Common myeloid progenitor, CD34-positive (primary cell): Measurements from ENCODE around the gene LIPH.
"Not testable (repeated sequence)": the region's sequence is repeated elsewhere in the genome, so short reads cannot be mapped to it uniquely, and the experiment has no call there.

Experiments
- CTCF ChIA-PET: fragments of 350-600 bp; sonication (Branson Sonifier 250); formaldehyde crosslinking; loops from one replicate; lab custom pipeline; 2021; ENCODE audit warnings: antibody characterized with exemption; lab: Charles Lee
- POLR2A ChIA-PET: fragments of 350-600 bp; sonication (Branson Sonifier 250); formaldehyde crosslinking; loops from one replicate; lab custom pipeline; 2021; ENCODE audit warnings: antibody characterized with exemption; lab: Charles Lee
- DNase-seq, 3 donors: peaks; one replicate each; pipeline versions ENCODE4 v3.0.0 to v3.0.0-alpha.2; 2013
- H3K27ac ChIP-seq, 2 experiments: 1 replicate in 1 of 2; 2 replicates in 1 of 2; pipeline ENCODE4 v1.7.0; 2013; ENCODE audit warnings: inconsistent platforms in 2 of 2, low read length in 2 of 2, mild to moderate bottlenecking in 2 of 2, low read depth in 1 of 2, moderate library complexity in 1 of 2; ENCODE audit not compliant: severe bottlenecking in 2 of 2, insufficient read depth in 1 of 2, poor library complexity in 1 of 2
- H3K27me3 ChIP-seq, 5 experiments: replicated peaks in 2 of 5; 1 replicate in 3 of 5; 2 replicates in 2 of 5; pipeline versions ENCODE4 v1.6.1 to v1.7.0; 2013; ENCODE audit warnings: low read length in 4 of 5, mild to moderate bottlenecking in 2 of 5, moderate library complexity in 2 of 5, inconsistent platforms in 1 of 5; ENCODE audit not compliant: insufficient read depth in 5 of 5, control insufficient read depth in 4 of 5
- H3K36me3 ChIP-seq, 4 experiments: 1 replicate in 2 of 4; 2 replicates in 2 of 4; pipeline versions ENCODE4 v1.6.1 to v1.7.0; 2013; ENCODE audit warnings: low read length in 3 of 4, control low read depth in 1 of 4, mild to moderate bottlenecking in 1 of 4; ENCODE audit not compliant: control insufficient read depth in 4 of 4, insufficient read depth in 4 of 4
- H3K4me1 ChIP-seq, 4 experiments: 1 replicate in 3 of 4; 2 replicates in 1 of 4; pipeline versions ENCODE4 v1.6.1 to v1.7.1; 2013; ENCODE audit warnings: low read length in 3 of 4, mild to moderate bottlenecking in 3 of 4, control low read depth in 1 of 4, inconsistent platforms in 1 of 4, moderate library complexity in 1 of 4; ENCODE audit not compliant: control insufficient read depth in 4 of 4, insufficient read depth in 4 of 4; ENCODE audit errors: control extremely low read depth in 1 of 4
- H3K4me3 ChIP-seq, 7 experiments: 1 replicate in 4 of 7; 2 replicates in 3 of 7; pipeline versions ENCODE4 v1.5.1 to v1.7.0; 2013; ENCODE audit warnings: mild to moderate bottlenecking in 7 of 7, low read length in 6 of 7, moderate library complexity in 6 of 7, inconsistent platforms in 2 of 7, low read depth in 2 of 7, control low read depth in 1 of 7; ENCODE audit not compliant: insufficient read depth in 4 of 7, control insufficient read depth in 1 of 7; ENCODE audit errors: extremely low read depth in 1 of 7
- H3K9me3 ChIP-seq, 5 experiments: 1 replicate in 4 of 5; 2 replicates in 1 of 5; pipeline versions ENCODE4 v1.6.1 to v1.7.1; 2013; ENCODE audit warnings: low read length in 4 of 5, mild to moderate bottlenecking in 2 of 5, inconsistent platforms in 1 of 5, low read depth in 1 of 5, moderate library complexity in 1 of 5; ENCODE audit not compliant: control insufficient read depth in 4 of 5, insufficient read depth in 2 of 5; ENCODE audit errors: control extremely low read depth in 1 of 5
- WGBS: methylation state at CpG from one replicate; pipeline ENCODE4 v1.1.5; 2013; ENCODE audit not compliant: insufficient coverage; 5-methylcytosine and 5-hydroxymethylcytosine counted together

Gene LIPH

DNA sequence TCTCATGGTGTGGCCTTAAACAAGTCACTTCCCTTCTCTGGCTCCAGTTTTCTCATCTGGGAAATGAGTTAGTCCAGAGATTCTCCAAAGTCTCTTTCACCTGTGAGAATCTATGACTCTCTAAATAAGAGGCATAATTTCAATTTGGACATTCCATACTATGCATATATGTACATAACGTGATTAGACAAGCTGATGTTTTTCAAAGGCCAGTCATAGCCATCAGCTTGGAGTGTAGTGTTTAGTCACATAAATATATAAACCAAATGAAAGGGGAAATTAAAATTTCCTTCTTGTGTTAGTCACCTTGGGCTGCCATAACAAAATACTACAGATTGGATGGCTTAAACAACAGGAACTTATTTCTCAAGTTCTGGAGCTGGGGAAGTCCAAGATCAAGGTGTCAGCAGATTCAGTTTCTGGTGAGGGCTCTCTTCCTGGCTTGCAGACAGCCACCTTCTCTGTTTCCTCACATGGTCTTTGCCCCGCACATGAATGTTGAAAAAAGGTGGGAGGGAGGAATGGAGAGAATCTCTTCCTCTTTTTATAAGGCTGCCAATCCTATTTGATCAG, 72.9 kb downstream of the LIPH start:
- peaks cover 0 to 12% (median 4%) of the 10 kb centered on the region in 4 experiments for H3K36me3 ChIP-seq
- H3K9me3 ChIP-seq: no peaks in the 10 kb centered on the region
- H3K27me3 ChIP-seq: no peaks in the 10 kb centered on the region
- H3K4me1 ChIP-seq: peaks cover 0 to 4% (median 0%) of the 10 kb centered on the region in 4 experiments
- ChIA-PET POLR2A (no interaction called here), CTCF (interaction anchor here (0.8 to 1.2 kb wide), 2 partner anchors 11 to 26 kb away, joined by 3 read pairs; no protein-coding TSS in a partner anchor)
- no peak overlapping the region for H3K27ac ChIP-seq
- no peak overlapping the region for H3K4me3 ChIP-seq
- no CpG with 5 or more reads among the region's 2 CpGs for WGBS
- DNase-seq: no peak

DNA sequence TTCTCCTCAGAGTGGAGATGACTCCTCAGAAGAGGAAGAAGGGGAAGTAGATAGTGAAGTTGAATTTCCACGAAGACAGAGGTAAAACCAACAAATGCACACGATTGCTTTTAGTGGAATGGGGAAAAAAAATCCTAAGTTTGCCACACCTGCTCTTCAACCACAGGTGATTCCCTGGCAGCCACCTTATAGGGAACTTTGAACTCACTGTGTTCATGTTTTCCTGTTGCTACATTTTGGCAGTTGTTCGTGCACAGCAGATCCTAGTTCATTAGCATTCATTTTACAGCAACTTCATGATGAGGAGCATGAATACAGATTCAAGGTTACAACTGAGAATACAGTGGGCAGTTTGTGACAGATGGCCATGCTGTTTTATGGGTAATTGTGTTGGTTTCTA, 75.1 kb downstream of the LIPH start:
- no peaks in the 10 kb centered on the region for H3K9me3 ChIP-seq
- 93% methylated on average over 2 of the region's 3 CpGs for WGBS
- ChIA-PET POLR2A (no interaction called here), CTCF (no interaction called here)
- H3K4me3 ChIP-seq: no peak overlapping the region
- H3K27ac ChIP-seq: no peak overlapping the region
- peaks cover 0 to 17% (median under 1%) of the 10 kb centered on the region in 4 experiments for H3K36me3 ChIP-seq
- H3K4me1 ChIP-seq: no peaks in the 10 kb centered on the region
- DNase-seq: no peak
- no peaks in the 10 kb centered on the region for H3K27me3 ChIP-seq

DNA sequence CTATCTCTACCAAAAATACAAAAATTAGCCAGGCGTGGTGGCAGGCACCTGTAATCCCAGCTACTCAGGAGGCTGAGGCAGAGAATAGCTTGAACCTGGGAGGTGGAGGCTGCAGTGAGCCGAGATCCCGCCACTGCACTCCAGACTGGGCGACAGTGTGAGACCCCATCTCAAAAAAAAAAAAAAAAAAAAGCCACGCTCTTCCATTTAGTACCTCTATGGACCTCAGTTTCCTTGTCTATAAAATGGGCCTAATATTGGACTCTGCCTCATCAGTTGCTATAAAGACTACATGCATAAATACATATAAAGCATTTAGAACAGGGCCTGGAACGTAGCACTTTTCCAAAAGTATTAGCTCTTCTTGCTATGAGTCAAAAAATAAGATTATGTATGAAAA, 77.5 kb downstream of the LIPH start:
- peaks cover 0 to 10% (median 0%) of the 10 kb centered on the region in 4 experiments for H3K36me3 ChIP-seq
- H3K27ac ChIP-seq, H3K4me1 ChIP-seq, H3K4me3 ChIP-seq, POLR2A ChIA-PET, DNase-seq, H3K9me3 ChIP-seq, H3K27me3 ChIP-seq: not testable (repeated sequence)
- CTCF ChIA-PET: interaction anchor here (1.4 kb wide), 1 partner anchor 15 kb away, joined by 5 read pairs; no protein-coding TSS in a partner anchor
- 100% methylated on average over 3 of the region's 6 CpGs for WGBS

DNA sequence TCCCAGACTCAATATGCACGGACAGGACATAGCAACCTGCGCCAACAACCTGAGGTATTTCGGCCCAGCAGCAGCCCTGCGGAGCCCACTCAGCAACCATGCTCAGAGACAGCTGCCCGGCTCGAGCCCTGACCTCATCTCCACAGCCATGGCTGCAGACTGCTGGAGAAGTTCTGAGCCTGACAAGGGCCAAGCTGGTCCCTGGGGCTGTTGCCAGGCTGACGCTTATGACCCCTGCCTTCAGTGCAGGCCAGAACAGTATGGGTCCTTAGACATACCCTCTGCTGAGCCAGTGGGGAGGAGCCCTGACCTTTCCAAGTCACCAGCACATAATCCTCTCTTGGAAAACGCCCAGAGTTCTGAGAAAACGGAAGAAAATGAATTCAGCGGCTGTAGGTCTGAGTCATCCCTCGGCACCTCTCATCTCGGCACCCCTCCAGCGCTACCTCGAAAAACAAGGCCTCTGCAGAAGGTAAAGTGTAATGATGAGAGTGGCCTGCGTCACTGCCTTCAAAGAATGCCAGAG, 79.0 kb downstream of the LIPH start:
- H3K4me3 ChIP-seq: no peak overlapping the region
- peaks cover 0 to 5% (median 0%) of the 10 kb centered on the region in 4 experiments for H3K36me3 ChIP-seq
- POLR2A ChIA-PET: no interaction called here
- H3K27me3 ChIP-seq: no peaks in the 10 kb centered on the region
- DNase-seq: no peak
- H3K9me3 ChIP-seq: no peaks in the 10 kb centered on the region
- 98% methylated on average over 14 of the region's 15 CpGs for WGBS
- H3K4me1 ChIP-seq: no peaks in the 10 kb centered on the region
- H3K27ac ChIP-seq: peak overlapping the region in 1 of 2 experiments; percentile 55
- CTCF ChIA-PET: no interaction called here

DNA sequence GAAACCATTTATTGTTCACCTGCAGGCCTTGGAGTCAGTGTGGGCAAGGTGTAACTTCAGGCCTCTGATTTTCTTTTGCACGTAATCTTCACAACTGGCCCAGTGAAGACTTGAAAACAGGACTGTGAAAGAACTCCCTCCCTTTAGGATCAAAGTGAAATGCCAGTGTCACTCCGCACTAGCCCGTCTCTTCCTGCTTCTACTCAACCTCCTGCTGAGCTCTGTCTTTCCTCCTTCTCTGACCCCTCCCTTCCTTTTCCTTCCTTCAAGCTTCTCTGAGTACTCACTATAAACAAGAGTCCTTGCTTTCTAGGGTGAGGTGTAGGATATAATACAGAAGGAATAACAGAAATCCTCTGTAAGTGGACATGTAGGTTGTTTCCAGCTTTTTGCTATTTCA, 82.1 kb downstream of the LIPH start:
- Histone ChIP-seq H3K4me3 (no peak overlapping the region), H3K4me1 (no peaks in the 10 kb centered on the region), H3K27ac (no peak overlapping the region), H3K27me3 (no peaks in the 10 kb centered on the region), H3K9me3 (no peaks in the 10 kb centered on the region), H3K36me3 (peaks cover 0 to 5% (median 0%) of the 10 kb centered on the region in 4 experiments)
- CTCF ChIA-PET: interaction anchor here (1.1 to 1.6 kb wide), 2 partner anchors 16 to 105 kb away, joined by 3 read pairs; no protein-coding TSS in a partner anchor
- WGBS: 95% methylated on average over 3 of the region's 3 CpGs
- POLR2A ChIA-PET: no interaction called here
- no peak for DNase-seq

DNA sequence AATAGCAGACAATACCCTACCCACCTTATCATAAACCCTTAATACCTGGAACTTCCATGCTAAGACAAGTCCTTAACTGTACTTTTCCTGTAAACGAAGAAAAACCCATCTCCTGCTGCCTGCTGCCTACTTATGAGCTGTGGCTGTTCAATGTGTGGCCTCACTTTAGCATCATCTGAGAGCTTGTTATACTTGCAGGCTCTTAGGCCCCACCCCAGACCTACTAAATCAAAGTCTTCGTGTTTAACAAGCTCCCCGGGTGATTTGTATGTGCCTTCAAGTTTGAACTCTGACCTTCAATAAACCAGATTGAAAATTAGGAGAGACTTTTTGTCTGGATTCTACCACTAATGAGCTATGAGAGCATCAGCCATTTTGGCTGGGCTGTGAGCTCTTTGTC, 82.8 kb downstream of the LIPH start:
- DNase-seq: no peak
- ChIA-PET CTCF (interaction anchor here (1.1 to 1.6 kb wide), 3 partner anchors 11 to 106 kb away, joined by 3 read pairs; no protein-coding TSS in a partner anchor), POLR2A (no interaction called here)
- H3K36me3 ChIP-seq: peaks cover 0 to 5% (median 0%) of the 10 kb centered on the region in 4 experiments
- H3K9me3 ChIP-seq: no peaks in the 10 kb centered on the region
- H3K4me3 ChIP-seq: no peak overlapping the region
- H3K27ac ChIP-seq: no peak overlapping the region
- no peaks in the 10 kb centered on the region for H3K27me3 ChIP-seq
- 96% methylated on average over 2 of the region's 3 CpGs for WGBS
- no peaks in the 10 kb centered on the region for H3K4me1 ChIP-seq

DNA sequence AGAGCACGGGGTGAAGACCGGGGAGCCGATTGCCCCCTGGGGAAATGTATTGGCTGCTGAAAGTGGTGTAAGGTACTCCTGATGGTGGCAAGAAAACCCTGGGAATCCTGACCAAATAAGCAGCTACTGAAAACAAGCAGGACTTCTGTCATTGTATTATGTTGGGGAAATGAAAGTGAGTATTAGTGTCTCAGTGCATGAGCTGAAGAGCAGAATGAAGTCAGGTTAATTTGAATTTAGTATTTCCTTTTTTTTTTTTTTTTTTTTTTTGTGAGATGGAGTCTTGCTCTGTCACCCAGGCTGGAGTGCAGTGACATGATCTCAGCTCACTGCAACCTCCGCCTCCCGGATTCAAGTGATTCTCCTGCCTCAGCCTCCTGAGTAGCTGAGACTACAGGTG, 86.3 kb downstream of the LIPH start:
- CTCF ChIA-PET: interaction anchor here (0.6 to 2.4 kb wide), 2 partner anchors 94 to 1589 kb away, joined by 3 to 6 read pairs; no protein-coding TSS in a partner anchor
- H3K4me1 ChIP-seq, H3K9me3 ChIP-seq, POLR2A ChIA-PET, DNase-seq, H3K4me3 ChIP-seq, H3K27ac ChIP-seq, H3K36me3 ChIP-seq, H3K27me3 ChIP-seq: not testable (repeated sequence)
- 97% methylated on average over 5 of the region's 5 CpGs for WGBS
